ENCODE measurements around the gene RAB3GAP2. TPM values are rescaled to one million over a fixed set of nuclear protein-coding genes. Genes with fewer than 3 reads are reported as not detected.

Gene RAB3GAP2
- total and polyA plus RNA-seq, 2 donors (not counting 1 experiment from before 2014, with no cell fraction given) = 31.0 to 43.8 TPM

GRCh38 chr1:220127076-220127475 is 145.2 kb downstream of the RAB3GAP2 start:
- Histone ChIP-seq H3K4me1 (ENCODE audit: control insufficient read depth, extremely low read depth, insufficient read depth, low read length) (no peaks in the 10 kb centered on the region), H3K4me3 (replicated peaks in 1 of 4; ENCODE audit: control extremely low read depth in 1 of 4, insufficient read depth in 1 of 4, low read depth in 3 of 4, low read length in 4 of 4) (no peak overlapping the region), H3K36me3 (ENCODE audit: control insufficient read depth, insufficient read depth, low read length) (no peaks in the 10 kb centered on the region), H4K20me1 (ENCODE audit: control insufficient read depth, extremely low read depth, insufficient read depth, low read length) (no peaks in the 10 kb centered on the region), H2AFZ (ENCODE audit: low read length) (no peak overlapping the region), H3K27me3 (ENCODE audit: control insufficient read depth, insufficient read depth, low read length) (no peaks in the 10 kb centered on the region), H3K9me3 (ENCODE audit: control insufficient read depth, insufficient read depth, low read depth, low read length) (no peaks in the 10 kb centered on the region), H3K9ac (ENCODE audit: insufficient read depth, low read length) (no peak overlapping the region), H3K4me2 (ENCODE audit: extremely low read depth, insufficient read depth, low read length) (no peak overlapping the region), H3K79me2 (ENCODE audit: control insufficient read depth, insufficient read depth, low read length) (no peaks in the 10 kb centered on the region), H3K27ac (ENCODE audit: insufficient read depth, low read length) (no peak overlapping the region)
- TF ChIP-seq EZH2 (IDR thresholded peaks at IDR 0.05; ENCODE audit: low read length, missing control alignments) (no peak), CTCF (conservative IDR thresholded peaks at IDR 0.05 in 1 of 2, IDR thresholded peaks at IDR 0.05 in 1 of 2; ENCODE audit: low read depth in 1 of 2, low read length in 2 of 2) (no peak)
- DNase-seq (ENCODE audit: low read depth in 2 of 2) = no peak

- H3K4me2 ChIP-seq (ENCODE audit: extremely low read depth, insufficient read depth, low read length) = no peak overlapping the region
- DNase-seq (ENCODE audit: low read depth in 2 of 2) = peak; percentile 11 to 41
- H2AFZ ChIP-seq (ENCODE audit: low read length) = no peak overlapping the region
- H3K79me2 ChIP-seq (ENCODE audit: control insufficient read depth, insufficient read depth, low read length) = no peaks in the 10 kb centered on the region
- TF ChIP-seq EZH2 (IDR thresholded peaks at IDR 0.05; ENCODE audit: low read length, missing control alignments) (no peak), CTCF (conservative IDR thresholded peaks at IDR 0.05 in 1 of 2, IDR thresholded peaks at IDR 0.05 in 1 of 2; ENCODE audit: low read depth in 1 of 2, low read length in 2 of 2) (no peak)
- no peak overlapping the region for H3K27ac ChIP-seq (ENCODE audit: insufficient read depth, low read length)
- H4K20me1 ChIP-seq (ENCODE audit: control insufficient read depth, extremely low read depth, insufficient read depth, low read length) = no peaks in the 10 kb centered on the region
- no peaks in the 10 kb centered on the region for H3K36me3 ChIP-seq (ENCODE audit: control insufficient read depth, insufficient read depth, low read length)
- H3K27me3 ChIP-seq (ENCODE audit: control insufficient read depth, insufficient read depth, low read length) = no peaks in the 10 kb centered on the region
- H3K4me3 ChIP-seq (replicated peaks in 1 of 4; ENCODE audit: control extremely low read depth in 1 of 4, insufficient read depth in 1 of 4, low read depth in 3 of 4, low read length in 4 of 4) = no peak overlapping the region
- no peaks in the 10 kb centered on the region for H3K9me3 ChIP-seq (ENCODE audit: control insufficient read depth, insufficient read depth, low read depth, low read length)
- H3K4me1 ChIP-seq (ENCODE audit: control insufficient read depth, extremely low read depth, insufficient read depth, low read length) = no peaks in the 10 kb centered on the region
- no peak overlapping the region for H3K9ac ChIP-seq (ENCODE audit: insufficient read depth, low read length)
Measured at GRCh38 chr1:220124542-220124941, 147.7 kb downstream of the RAB3GAP2 start.

GRCh38 chr1:220123889-220124288 is 148.4 kb downstream of the RAB3GAP2 start:
- Histone ChIP-seq H3K9me3 (ENCODE audit: control insufficient read depth, insufficient read depth, low read depth, low read length) (no peaks in the 10 kb centered on the region), H3K4me1 (ENCODE audit: control insufficient read depth, extremely low read depth, insufficient read depth, low read length) (no peaks in the 10 kb centered on the region), H2AFZ (ENCODE audit: low read length) (no peak overlapping the region), H3K79me2 (ENCODE audit: control insufficient read depth, insufficient read depth, low read length) (no peaks in the 10 kb centered on the region), H4K20me1 (ENCODE audit: control insufficient read depth, extremely low read depth, insufficient read depth, low read length) (no peaks in the 10 kb centered on the region), H3K9ac (ENCODE audit: insufficient read depth, low read length) (no peak overlapping the region), H3K27ac (ENCODE audit: insufficient read depth, low read length) (no peak overlapping the region), H3K4me3 (replicated peaks in 1 of 4; ENCODE audit: control extremely low read depth in 1 of 4, insufficient read depth in 1 of 4, low read depth in 3 of 4, low read length in 4 of 4) (no peak overlapping the region), H3K4me2 (ENCODE audit: extremely low read depth, insufficient read depth, low read length) (no peak overlapping the region), H3K27me3 (ENCODE audit: control insufficient read depth, insufficient read depth, low read length) (no peaks in the 10 kb centered on the region), H3K36me3 (ENCODE audit: control insufficient read depth, insufficient read depth, low read length) (no peaks in the 10 kb centered on the region)
- no peak for DNase-seq (ENCODE audit: low read depth in 2 of 2)
- TF ChIP-seq EZH2 (IDR thresholded peaks at IDR 0.05; ENCODE audit: low read length, missing control alignments) = no peak
- TF ChIP-seq CTCF (conservative IDR thresholded peaks at IDR 0.05 in 1 of 2, IDR thresholded peaks at IDR 0.05 in 1 of 2; ENCODE audit: low read depth in 1 of 2, low read length in 2 of 2) = peak in 1 of 2 donors; percentile 39

Data from fibroblast of lung (primary cell).